K562 (cell line): ENCODE data around the gene IGIP. TPM values are rescaled to one million over a fixed set of nuclear protein-coding genes. Genes with fewer than 3 reads are reported as not detected.

ENCODE experiments used
- ATAC-seq: fragments of 200-7000 bp; cut with Tn5 transposase; 3 replicates; pipeline ENCODE4 v1.9.1; 2020; ENCODE audit warnings: moderate library complexity
- BruUV-seq: library from RNA; stranded (reverse); fragments of 400-500 nt; replicated peaks from 2 replicates; lab custom pipeline; 2021; lab: Mats Ljungman, UMichigan
- CTCF ChIA-PET: fragments of 300-600 bp; formaldehyde crosslinking; extraction: SDS; loops from one replicate; lab custom pipeline; 2021; ENCODE audit warnings: low intra/inter-chr PET ratio; lab: Yijun Ruan, JAX
- POLR2A ChIA-PET: fragments of 300-600, 350-650 bp; sonication (Branson Sonifier 250); formaldehyde crosslinking; extraction: SDS; loops from one replicate; lab custom pipeline; 2021; ENCODE audit warnings: antibody characterized with exemption, inconsistent platforms; lab: Yijun Ruan, JAX
- DNase-seq, 4 experiments: peaks; one replicate each; pipeline versions ENCODE4 v3.0.0 to v3.0.0-alpha.2; 2011 to 2018; ENCODE audit warnings: low spot score in 3 of 4, mixed read lengths in 3 of 4; ENCODE audit errors: extremely low read depth in 1 of 4
- FAIRE-seq: peaks from 2 replicates; lab custom pipeline; 2011; peaks lifted over from hg19 to GRCh38; lab: Jason Lieb, UNC
- H2AFZ ChIP-seq: 2 replicates; pipeline ENCODE4 v1.6.0; 2011; ENCODE audit warnings: low read depth, low read length, control low read depth, inconsistent platforms
- H3K27ac ChIP-seq: fragments of 200-600 bp; 3 replicates; pipeline ENCODE4 v1.8.0; 2011; ENCODE audit warnings: low read depth, mild to moderate bottlenecking, control low read depth, inconsistent platforms, low read length, moderate library complexity, mixed read lengths; ENCODE audit errors: extremely low read depth
- H3K27me3 ChIP-seq, 2 experiments: fragments of 300-600 bp in 1 of 2; 2 replicates in 1 of 2; 3 replicates in 1 of 2; pipeline versions ENCODE4 v1.6.0 to v1.8.0; 2011; ENCODE audit warnings: inconsistent platforms in 2 of 2, low read length in 2 of 2, mild to moderate bottlenecking in 1 of 2, mixed read lengths in 1 of 2, moderate library complexity in 1 of 2; ENCODE audit not compliant: control insufficient read depth in 2 of 2, insufficient read depth in 2 of 2
- H3K36me3 ChIP-seq: fragments of 300-600 bp; 3 replicates; pipeline ENCODE4 v1.8.0; 2011; ENCODE audit warnings: mild to moderate bottlenecking, low read length, inconsistent platforms; ENCODE audit not compliant: control insufficient read depth, insufficient read depth
- H3K4me1 ChIP-seq, 2 experiments: fragments of 200-600 bp in 1 of 2; replicated peaks in 1 of 2; 2 replicates in 1 of 2; 3 replicates in 1 of 2; pipeline versions ENCODE4 v1.5.1 to v1.8.0; 2011; ENCODE audit warnings: inconsistent platforms in 2 of 2, low read length in 2 of 2, mild to moderate bottlenecking in 1 of 2, mixed read lengths in 1 of 2, moderate library complexity in 1 of 2; ENCODE audit not compliant: control insufficient read depth in 2 of 2, insufficient read depth in 2 of 2
- H3K4me2 ChIP-seq: 2 replicates; pipeline ENCODE4 v1.6.1; 2011; ENCODE audit warnings: low read length, control low read depth, inconsistent platforms, mixed read lengths; ENCODE audit not compliant: insufficient read depth
- H3K4me3 ChIP-seq: fragments of 200-600 bp; sonication (generic), shearing (Covaris generic); 2 replicates; pipeline ENCODE4 v1.5.1; 2016; ENCODE audit warnings: control low read depth, inconsistent platforms
- H3K79me2 ChIP-seq: fragments of 200-600 bp; 3 replicates; pipeline ENCODE4 v1.8.0; 2011; ENCODE audit warnings: low read length, inconsistent platforms; ENCODE audit not compliant: control insufficient read depth, insufficient read depth
- H3K9ac ChIP-seq, 2 experiments: 2 replicates each; pipeline versions ENCODE4 v1.6.0 to v1.6.1; 2011; ENCODE audit warnings: low read depth in 2 of 2, low read length in 2 of 2, control low read depth in 1 of 2, inconsistent platforms in 1 of 2, mild to moderate bottlenecking in 1 of 2, mixed read lengths in 1 of 2; ENCODE audit not compliant: insufficient read depth in 1 of 2
- H3K9me1 ChIP-seq: one replicate; pipeline ENCODE4 v1.6.0; 2011; ENCODE audit warnings: inconsistent platforms, mild to moderate bottlenecking, low read length, moderate library complexity; ENCODE audit not compliant: control insufficient read depth, insufficient read depth
- H3K9me3 ChIP-seq: replicated peaks from 2 replicates; pipeline ENCODE4 v1.5.1; 2011; ENCODE audit warnings: low read depth, low read length, inconsistent platforms; ENCODE audit not compliant: control insufficient read depth, insufficient read depth
- H4K20me1 ChIP-seq: replicated peaks from 2 replicates; pipeline ENCODE4 v1.6.1; 2011; ENCODE audit warnings: low read length, inconsistent platforms, mixed read lengths; ENCODE audit not compliant: control insufficient read depth, insufficient read depth
- GABPB1 ChIP-seq: sonication (generic); formaldehyde crosslinking; IDR thresholded peaks from 2 replicates; pipeline ENCODE4 v1.8.0; 2022; ENCODE audit warnings: mild to moderate bottlenecking, missing genetic modification reagents
- MEF2D ChIP-seq: conservative IDR thresholded peaks from 2 replicates; pipeline ENCODE4 v1.6.1; 2016; ENCODE audit warnings: low read depth, missing genetic modification characterization, missing compliant biosample characterization
- RBBP5 ChIP-seq: fragments of 200-600 bp; sonication (generic); IDR thresholded peaks from 2 replicates; pipeline ENCODE4 v1.6.1; 2012; ENCODE audit warnings: borderline replicate concordance, mild to moderate bottlenecking, low read length, control low read depth, inconsistent platforms; ENCODE audit not compliant: insufficient read depth, poor library complexity, severe bottlenecking
- WGBS: fragments of 100-300 bp; shearing (Covaris generic); methylation state at CpG from one replicate; pipeline ENCODE4 v1.1.6; 2016; ENCODE audit warnings: low coverage, mixed read lengths; ENCODE audit not compliant: insufficient coverage; ENCODE audit errors: missing lambda C conversion rate; 5-methylcytosine and 5-hydroxymethylcytosine counted together
- in situ Hi-C: fragments of 300-500 bp; cut with MboI; formaldehyde crosslinking; loops from 4 replicates; pipeline ENCODE4 v1.15.0; 2018; ENCODE audit warnings: inconsistent platforms, mixed read lengths
- intact Hi-C: fragments of 100-400 bp; cut with micrococcal nuclease; formaldehyde crosslinking; loops from 2 replicates; pipeline ENCODE4 v1.14.2; 2022
- polyA plus RNA-seq, 8 experiments: library from polyadenylated mRNA; depleted of rRNA in 4 of 8; stranded (reverse) in 5 of 8; unstranded in 3 of 8; fragments of >200 nt; fragmentation: Nextera tagmentation in 2 of 8; fragmentation: Illumina TruSeq in 1 of 8; extraction: Ambion mirVana in 2 of 8; extraction: Trizol in 1 of 8; gene quantifications; 2 replicates each; pipeline versions ENCODE4 v1.2.1 to v1.2.3, GENCODE V29; 2011 to 2014; ENCODE audit warnings: inconsistent platforms in 1 of 8, missing spikeins in 1 of 8
- total RNA-seq, 7 experiments: library from RNA; depleted of rRNA in 6 of 7; stranded (reverse); fragments of >200 nt in 6 of 7; fragmentation: Illumina TruSeq in 2 of 7; extraction: Trizol in 2 of 7; gene quantifications; 2 replicates each; pipeline versions ENCODE4 v1.2.1 to v1.2.3, GENCODE V29; 2011 to 2021; ENCODE audit warnings: low replicate concordance in 1 of 7
- TF ChIP-seq, protein P1 (sequence below): fragments of 150-350 bp; conservative IDR thresholded peaks from 2 replicates; pipeline ENCODE4 v1.6.1; 2014; ENCODE audit warnings: low read length
- TF ChIP-seq, protein P2 (sequence below), 3 experiments: fragments of 200-800 bp in 1 of 3; fragments of 250-450 bp in 1 of 3; fragments of 450-650 bp in 1 of 3; sonication (Bioruptor Pico) in 1 of 3; sonication (Bioruptor generic) in 1 of 3; formaldehyde crosslinking in 1 of 3; IDR thresholded peaks; 2 replicates each; pipeline versions ENCODE4 v1.6.1 to v1.8.0; 2016 to 2022; ENCODE audit warnings: mild to moderate bottlenecking in 2 of 3, missing genetic modification characterization in 2 of 3, missing compliant biosample characterization in 1 of 3, moderate library complexity in 1 of 3

Gene IGIP
- total and polyA plus RNA-seq, 9 of the 15 experiments (the other 6 are each of a cell fraction or from before 2014, with no cell fraction given) = 0.52 to 1.6 (median 1.2) TPM

DNA sequence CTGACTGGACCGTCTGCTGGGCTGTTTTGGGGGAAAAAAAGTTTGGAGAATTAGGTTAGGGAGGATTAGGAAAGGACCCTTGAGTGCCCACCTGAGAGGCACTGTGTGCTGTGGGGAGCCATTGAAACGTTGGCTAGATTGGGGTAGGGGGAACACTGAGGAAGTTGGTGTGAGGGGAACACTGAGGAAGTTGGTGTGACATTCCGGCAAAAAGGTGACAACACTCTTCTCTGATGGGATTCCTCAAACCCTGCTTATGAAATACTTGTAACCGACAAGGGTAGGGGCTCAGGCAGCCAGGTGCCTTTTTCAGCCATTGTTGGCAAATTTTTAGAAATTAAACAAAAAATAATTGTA, 50.3 kb downstream of the IGIP start (continued):
- TF ChIP-seq, protein P1, sequence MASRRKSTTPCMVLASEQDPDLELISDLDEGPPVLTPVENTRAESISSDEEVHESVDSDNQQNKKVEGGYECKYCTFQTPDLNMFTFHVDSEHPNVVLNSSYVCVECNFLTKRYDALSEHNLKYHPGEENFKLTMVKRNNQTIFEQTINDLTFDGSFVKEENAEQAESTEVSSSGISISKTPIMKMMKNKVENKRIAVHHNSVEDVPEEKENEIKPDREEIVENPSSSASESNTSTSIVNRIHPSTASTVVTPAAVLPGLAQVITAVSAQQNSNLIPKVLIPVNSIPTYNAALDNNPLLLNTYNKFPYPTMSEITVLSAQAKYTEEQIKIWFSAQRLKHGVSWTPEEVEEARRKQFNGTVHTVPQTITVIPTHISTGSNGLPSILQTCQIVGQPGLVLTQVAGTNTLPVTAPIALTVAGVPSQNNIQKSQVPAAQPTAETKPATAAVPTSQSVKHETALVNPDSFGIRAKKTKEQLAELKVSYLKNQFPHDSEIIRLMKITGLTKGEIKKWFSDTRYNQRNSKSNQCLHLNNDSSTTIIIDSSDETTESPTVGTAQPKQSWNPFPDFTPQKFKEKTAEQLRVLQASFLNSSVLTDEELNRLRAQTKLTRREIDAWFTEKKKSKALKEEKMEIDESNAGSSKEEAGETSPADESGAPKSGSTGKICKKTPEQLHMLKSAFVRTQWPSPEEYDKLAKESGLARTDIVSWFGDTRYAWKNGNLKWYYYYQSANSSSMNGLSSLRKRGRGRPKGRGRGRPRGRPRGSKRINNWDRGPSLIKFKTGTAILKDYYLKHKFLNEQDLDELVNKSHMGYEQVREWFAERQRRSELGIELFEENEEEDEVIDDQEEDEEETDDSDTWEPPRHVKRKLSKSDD = 0 out of 2 replicates have a peak, but pooled peaks have one; percentile 27
- TF ChIP-seq MEF2D (no peak), GABPB1 (CRISPR knock-in tag) (no peak)

DNA sequence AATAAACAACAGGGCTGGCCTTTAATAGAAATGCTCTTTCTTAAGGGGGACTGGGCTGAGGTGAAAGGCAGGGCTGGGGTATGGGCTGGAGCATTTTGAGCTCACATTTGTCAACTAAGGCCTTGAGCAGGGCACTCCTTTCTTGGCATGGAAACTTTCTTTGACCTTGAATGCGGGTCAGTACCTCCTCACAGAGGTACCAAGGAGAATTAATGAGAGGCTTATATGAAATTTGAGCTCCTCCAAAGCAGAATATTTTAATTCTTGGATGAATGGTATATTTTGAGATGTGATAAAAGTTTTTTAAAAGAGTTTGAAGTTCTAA, 52.3 kb downstream of the IGIP start:
- no peak for ATAC-seq
- Histone ChIP-seq H3K4me1 (peaks cover 53 to 58% of the 10 kb centered on the region in 2 experiments), H3K79me2 (peaks cover 80% of the 10 kb centered on the region), H3K9me3 (no peaks in the 10 kb centered on the region), H2AFZ (0 out of 2 replicates have a peak overlapping the region, but pooled peaks have one; percentile 51), H3K9ac (peak overlapping the region in 1 of 2 experiments; percentile 47; a peak in 3 of 4 replicates), H3K36me3 (0 out of 3 replicates have a peak, but pooled peaks cover 4% of the 10 kb centered on the region), H3K27me3 (no peaks in the 10 kb centered on the region), H3K9me1 (no peaks in the 10 kb centered on the region), H3K4me2 (peak overlapping the region; percentile 57), H3K4me3 (0 out of 2 replicates have a peak overlapping the region, but pooled peaks have one; percentile 14), H3K27ac (peak overlapping the region; percentile 57), H4K20me1 (no peaks in the 10 kb centered on the region)
- TF ChIP-seq RBBP5 = no peak
- TF ChIP-seq, protein P2, sequence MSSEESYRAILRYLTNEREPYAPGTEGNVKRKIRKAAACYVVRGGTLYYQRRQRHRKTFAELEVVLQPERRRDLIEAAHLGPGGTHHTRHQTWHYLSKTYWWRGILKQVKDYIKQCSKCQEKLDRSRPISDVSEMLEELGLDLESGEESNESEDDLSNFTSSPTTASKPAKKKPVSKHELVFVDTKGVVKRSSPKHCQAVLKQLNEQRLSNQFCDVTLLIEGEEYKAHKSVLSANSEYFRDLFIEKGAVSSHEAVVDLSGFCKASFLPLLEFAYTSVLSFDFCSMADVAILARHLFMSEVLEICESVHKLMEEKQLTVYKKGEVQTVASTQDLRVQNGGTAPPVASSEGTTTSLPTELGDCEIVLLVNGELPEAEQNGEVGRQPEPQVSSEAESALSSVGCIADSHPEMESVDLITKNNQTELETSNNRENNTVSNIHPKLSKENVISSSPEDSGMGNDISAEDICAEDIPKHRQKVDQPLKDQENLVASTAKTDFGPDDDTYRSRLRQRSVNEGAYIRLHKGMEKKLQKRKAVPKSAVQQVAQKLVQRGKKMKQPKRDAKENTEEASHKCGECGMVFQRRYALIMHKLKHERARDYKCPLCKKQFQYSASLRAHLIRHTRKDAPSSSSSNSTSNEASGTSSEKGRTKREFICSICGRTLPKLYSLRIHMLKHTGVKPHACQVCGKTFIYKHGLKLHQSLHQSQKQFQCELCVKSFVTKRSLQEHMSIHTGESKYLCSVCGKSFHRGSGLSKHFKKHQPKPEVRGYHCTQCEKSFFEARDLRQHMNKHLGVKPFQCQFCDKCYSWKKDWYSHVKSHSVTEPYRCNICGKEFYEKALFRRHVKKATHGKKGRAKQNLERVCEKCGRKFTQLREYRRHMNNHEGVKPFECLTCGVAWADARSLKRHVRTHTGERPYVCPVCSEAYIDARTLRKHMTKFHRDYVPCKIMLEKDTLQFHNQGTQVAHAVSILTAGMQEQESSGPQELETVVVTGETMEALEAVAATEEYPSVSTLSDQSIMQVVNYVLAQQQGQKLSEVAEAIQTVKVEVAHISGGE (CRISPR knock-in tag; IDR thresholded peaks at IDR 0.05) = peak in 1 of 3 experiments; percentile 34; a peak in 1 of 6 replicates
- no peak for DNase-seq
- 59% methylated on average over 1 of the region's 1 CpG for WGBS
- intact Hi-C loops = loop anchor here (10.0 kb wide), 1 partner anchor 377 kb away; the partner anchor contains the start of gene SRA1
- ChIA-PET CTCF (no interaction called here), POLR2A (interaction anchor here (0.7 to 3.4 kb wide), 10 partner anchors 8 to 131 kb away, joined by 3 to 18 read pairs (median 3); no protein-coding TSS in a partner anchor)
- no peak for FAIRE-seq
- in situ Hi-C loops = no loop called here
- no TSS peak for BruUV-seq
